ENCODE results near the gene SWT1.
"Not testable (repeated sequence)": the region's sequence is repeated elsewhere in the genome, so short reads cannot be mapped to it uniquely, and the experiment has no call there.

The SWT1 gene

DNA sequence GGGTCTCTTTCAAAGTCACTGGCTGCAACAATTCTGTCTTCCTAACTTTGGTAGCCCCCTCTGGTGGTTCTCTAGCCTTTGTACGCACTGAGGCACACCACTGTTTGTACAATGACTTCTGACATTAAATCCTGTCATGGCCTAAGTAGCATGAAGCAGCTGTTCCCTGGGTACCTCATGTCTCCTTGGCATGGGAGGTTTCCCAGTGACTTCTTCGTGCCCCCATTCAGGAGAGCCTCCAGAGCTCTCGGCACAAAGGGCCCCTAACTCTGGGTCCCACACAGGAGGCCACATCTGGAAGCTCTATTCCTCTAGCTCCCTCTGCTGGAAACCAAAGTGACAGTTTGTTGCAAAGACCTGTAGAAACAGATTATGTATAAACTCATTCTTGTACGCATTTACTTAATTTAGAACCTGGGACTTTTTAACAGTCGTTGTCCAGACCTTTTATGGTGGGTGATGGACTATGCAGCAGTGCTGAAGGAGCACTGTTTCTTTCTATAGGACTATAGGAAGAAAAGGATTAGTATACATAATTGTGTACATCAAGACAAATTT lies 13.4 kb downstream of the SWT1 start:
- peak; percentile 26 for DNase-seq

GRCh38 chr1:185193756-185194155 lies 36.8 kb downstream of the SWT1 start:
- no peak for DNase-seq

GRCh38 chr1:185198712-185199111 lies 41.7 kb downstream of the SWT1 start:
- not testable (repeated sequence) for DNase-seq

GRCh38 chr1:185200889-185201288 lies 43.9 kb downstream of the SWT1 start:
- no peak for DNase-seq

- DNase-seq, result no peak
Observed at GRCh38 chr1:185207170-185207569, 50.2 kb downstream of the SWT1 start.

GRCh38 chr1:185207980-185208602 lies 51.1 kb downstream of the SWT1 start:
- DNase-seq, result no peak

DNA sequence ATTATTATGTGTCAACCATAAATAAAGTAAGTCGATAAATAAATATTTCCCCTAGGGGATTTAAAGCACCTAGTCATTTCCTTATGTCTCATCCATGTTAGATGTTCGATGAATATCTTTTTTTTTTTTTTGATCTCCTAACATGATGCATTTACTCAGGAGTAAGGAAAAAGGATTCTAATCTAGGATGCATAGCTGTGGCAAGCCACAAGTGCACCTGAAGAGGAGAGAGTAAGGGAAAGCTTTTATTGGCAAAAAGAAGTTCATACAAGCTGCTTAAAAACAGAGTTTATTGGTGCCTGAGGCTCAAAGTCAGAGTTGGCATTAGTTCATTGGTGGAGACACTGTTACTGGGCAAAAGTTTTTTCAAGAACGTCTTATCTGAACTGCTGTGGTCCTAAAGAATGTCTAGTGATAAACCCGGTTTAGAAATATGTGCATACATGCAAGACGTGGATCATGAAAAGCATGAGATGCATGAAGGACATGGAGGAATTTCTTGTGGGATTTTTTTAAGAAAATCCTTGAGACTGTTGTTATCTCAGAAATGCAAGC lies 51.7 kb downstream of the SWT1 start:
- DNase-seq, result no peak

DNA sequence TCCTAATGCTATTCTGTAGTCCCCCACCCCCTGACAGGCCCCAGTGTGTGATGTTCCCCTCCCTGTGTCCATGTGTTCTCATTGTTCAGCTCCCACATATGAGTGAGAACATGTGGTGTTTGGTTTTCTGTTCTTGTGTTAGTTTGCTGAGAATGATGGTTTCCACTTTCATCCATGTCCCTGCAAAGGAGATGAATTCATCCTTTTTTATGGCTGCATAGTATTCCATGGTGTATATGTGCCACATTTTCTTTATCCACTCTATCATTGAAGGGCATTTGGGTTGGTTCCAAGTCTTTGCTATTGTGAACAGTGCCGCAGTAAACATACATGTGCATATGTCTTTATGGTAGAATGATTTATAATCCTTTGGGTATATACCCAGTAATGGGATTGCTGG lies 52.4 kb downstream of the SWT1 start:
- not testable (repeated sequence) for DNase-seq

GRCh38 chr1:185213091-185213490 lies 56.1 kb downstream of the SWT1 start:
- no peak for DNase-seq

- DNase-seq, result no peak
Observed at GRCh38 chr1:185215911-185216310, 58.9 kb downstream of the SWT1 start.

DNA sequence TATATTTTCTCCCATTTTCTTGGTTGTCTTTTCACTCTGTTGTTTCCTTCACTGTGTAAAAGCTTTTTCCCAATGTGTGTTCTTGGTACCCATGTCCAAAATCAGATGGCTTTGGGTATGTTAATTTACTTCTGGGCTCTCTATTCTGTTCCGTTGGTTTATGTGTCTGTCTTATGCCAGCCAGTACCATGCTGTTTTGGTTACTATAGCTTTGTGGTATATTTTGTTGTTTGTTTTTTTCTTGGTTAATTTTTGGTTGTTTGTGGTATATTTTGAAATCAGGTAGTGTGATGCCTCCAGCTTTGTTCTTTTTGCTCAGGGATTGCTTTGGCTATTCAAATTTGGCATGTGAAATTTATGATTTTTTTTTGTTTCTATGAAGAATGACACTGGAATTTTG lies 67.2 kb downstream of the SWT1 start:
- DNase-seq, result no peak

DNA sequence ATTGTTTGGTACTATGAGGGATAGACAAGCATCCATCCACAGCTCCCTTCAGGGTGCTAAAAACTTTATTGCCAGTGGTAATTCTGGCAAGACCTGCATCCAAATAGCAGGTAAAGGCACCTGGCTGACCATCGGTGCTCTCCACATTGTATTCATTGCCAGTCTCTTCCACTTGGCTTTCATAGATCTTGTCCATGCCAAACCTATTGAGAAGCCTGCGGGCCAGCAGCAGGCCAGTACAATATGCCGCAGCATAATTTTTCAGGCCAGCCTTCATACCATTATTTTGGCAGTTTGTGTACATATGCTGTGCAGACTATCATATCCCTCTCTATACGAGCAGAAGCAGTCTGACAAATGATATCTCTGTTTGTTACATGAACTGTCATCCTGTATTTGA lies 70.2 kb downstream of the SWT1 start:
- no peak for DNase-seq

DNA sequence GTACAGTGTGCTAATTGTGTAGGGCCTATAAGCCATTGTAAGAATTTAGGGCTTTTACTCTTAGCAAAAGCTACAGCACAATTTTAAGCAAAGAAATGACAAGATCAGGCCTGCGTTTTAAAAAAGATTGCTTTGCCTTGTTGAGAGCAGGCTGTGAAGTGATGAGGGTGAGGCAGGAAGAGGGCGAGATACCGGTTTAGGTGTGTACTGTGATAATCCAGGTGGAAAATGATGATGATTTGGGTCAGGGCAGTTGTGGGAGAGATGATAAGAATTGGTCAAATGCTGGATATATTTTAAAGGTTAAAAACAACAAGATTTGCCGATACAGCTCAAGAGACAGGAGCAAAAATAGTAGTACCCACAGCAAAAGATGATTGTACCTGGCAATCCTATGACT lies 72.0 kb downstream of the SWT1 start:
- DNase-seq, result no peak

DNA sequence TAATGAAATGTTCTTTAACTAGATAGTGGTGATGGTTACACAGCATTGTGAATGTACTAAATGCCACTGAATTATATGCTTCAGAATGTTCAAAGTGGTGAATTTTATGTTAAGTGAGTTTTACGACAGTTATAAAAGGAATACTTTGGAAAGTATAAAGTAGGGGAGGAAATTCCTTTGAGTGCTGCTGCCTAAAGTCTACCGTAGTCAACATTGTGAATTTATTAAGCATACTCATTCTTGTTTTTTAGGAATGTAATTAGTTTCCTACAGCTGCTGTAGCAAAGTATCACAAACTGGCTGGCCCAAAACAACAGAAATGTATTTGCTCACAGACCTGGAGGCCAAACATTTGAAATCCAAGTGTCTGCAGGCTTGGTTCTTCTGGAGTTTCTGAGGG lies 73.0 kb downstream of the SWT1 start:
- DNase-seq, result no peak

GRCh38 chr1:185232874-185233273 lies 75.9 kb downstream of the SWT1 start:
- DNase-seq, result no peak

DNA sequence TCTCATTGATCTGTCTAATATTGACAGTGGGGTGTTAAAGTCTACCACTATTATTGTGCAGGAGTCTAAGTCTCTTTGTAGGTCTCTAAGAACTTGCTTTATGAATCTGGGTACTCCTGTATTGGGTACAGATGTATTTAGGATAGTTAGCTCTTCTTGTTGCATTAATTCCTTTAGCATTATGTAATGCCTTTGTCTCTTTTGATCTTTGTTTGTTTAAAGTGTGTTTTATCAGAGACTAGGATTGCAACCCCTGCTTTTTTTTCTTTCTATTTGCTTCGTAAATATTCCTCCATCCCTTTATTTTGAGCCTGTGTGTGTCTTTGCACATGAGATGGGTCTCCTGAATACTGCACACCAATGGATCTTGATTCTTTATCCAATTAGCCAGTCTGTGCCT lies 77.2 kb downstream of the SWT1 start:
- DNase-seq, result not testable (repeated sequence)

- DNase-seq, result not testable (repeated sequence)
Observed at GRCh38 chr1:185237176-185237575, 80.2 kb downstream of the SWT1 start.

DNA sequence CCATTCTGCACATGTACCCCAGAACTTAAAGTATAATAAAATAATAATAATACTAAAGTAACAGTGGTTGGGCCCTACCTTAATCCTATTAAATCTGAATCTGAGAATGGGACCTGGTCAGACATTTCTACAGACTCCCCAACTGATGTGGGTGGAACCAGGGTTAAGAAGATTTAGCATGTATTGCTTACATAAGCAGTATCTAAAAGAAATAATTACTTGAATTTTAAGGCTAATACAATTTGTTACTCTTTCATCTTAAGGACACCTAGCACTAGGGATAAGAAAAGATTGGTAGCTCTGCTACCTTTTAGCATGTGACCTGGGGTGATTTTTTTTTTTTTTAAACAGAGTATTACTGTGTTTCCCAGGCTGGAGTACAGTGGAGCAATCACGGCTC lies 80.7 kb downstream of the SWT1 start:
- no peak for DNase-seq

DNA sequence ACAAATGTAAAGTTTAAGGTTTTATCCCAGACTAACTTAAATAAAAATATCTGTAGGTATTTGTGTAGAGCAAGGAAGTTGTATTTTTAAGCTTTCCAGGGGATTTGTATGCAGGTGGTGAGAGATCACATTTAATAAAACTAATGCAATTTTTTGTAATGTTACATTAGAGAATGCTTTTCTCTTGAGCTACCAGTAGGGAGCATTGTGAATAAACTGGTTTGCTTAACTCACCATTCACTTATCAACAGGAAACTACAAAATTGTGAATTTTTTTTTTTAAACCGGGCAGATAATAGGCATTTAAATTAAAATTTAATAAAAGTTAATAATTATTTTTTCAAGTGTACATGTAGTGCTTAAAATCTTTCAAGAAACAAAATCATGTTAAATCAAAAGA lies 81.5 kb downstream of the SWT1 start:
- no peak for DNase-seq

GRCh38 chr1:185239861-185240260 lies 82.9 kb downstream of the SWT1 start:
- no peak for DNase-seq

- DNase-seq, result no peak
Observed at GRCh38 chr1:185241127-185241526, 84.2 kb downstream of the SWT1 start.

DNA sequence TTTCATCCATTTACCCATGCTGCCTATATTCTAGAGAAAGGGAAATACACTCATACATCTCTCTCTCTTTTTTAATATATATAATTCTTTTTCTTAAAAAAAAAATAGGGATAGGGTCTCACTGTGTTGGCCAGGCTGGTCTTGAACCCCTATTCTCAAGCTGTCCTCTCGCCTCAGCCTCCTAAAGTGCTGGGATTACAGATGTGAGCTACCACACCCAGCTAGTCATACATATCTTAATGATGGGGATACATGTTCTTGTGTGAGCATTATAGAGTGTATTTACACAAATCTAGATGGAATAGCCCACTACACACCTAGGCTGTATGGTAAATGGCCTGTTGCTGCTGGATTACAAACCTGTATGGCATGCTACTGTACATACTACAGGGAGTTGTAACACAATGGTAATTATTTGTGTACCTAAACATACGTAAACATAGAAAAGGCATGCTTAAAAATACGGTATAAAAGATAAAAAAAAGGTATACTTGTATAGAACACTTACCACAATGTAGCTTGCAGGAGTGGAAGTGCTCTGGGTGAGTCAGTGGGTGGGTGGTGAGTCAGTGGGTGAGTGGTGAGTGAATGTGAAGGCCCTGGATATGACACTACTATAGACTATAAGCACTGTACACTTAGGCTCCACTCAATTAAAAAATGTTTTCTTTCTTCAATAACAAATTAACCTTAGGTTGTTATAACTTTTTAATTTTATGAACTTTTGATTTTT lies 87.2 kb downstream of the SWT1 start:
- DNase-seq, result no peak

DNA sequence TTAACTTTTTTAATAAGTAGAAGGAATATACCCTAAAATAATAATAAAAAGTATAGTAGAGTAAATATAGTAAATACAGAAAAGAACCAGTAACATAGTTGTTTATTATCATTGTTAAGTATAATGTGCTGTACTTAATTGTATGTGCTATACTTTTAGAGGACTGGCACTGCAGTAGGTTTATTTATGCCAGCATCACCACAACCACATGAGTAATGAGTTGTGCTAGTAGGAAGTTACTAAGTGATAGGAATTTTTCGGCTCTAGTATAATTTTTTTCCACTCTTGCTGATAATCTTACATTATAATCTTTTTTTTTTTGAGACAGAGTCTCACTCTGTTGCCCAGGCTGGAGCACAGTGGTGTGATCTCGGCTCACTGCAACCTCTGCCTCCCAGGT lies 88.5 kb downstream of the SWT1 start:
- no peak for DNase-seq

- DNase-seq, result no peak
Observed at GRCh38 chr1:185249563-185249962, 92.6 kb downstream of the SWT1 start.

Measured in DMS79 treated with DMSO at 0.1 percent for 48 hours (cell line).